GM10248 (cell line): Measurements from ENCODE around the gene DAB2.

Experiments used
- CTCF ChIA-PET: fragments of 300-600 bp; sonication (Branson Sonifier 250); formaldehyde crosslinking; extraction: SDS; loops from one replicate; lab custom pipeline; 2021; ENCODE audit warnings: antibody characterized with exemption; lab: Yijun Ruan, JAX
- POLR2A ChIA-PET: fragments of 350-650 bp; sonication (Branson Sonifier 250); formaldehyde crosslinking; extraction: SDS; loops from one replicate; lab custom pipeline; 2020; ENCODE audit warnings: antibody characterized with exemption; lab: Yijun Ruan, JAX
- DNase-seq: peaks from one replicate; pipeline ENCODE4 v3.0.0; 2012; ENCODE audit errors: extremely low spot score
- CTCF ChIP-seq: IDR thresholded peaks from 2 replicates; pipeline ENCODE4 v1.5.1; 2012; ENCODE audit warnings: mild to moderate bottlenecking, low read depth; ENCODE audit errors: extremely low read depth, missing control alignments, control extremely low read depth

DAB2 gene

GRCh38 chr5:39433848-39434247, 9.1 kb upstream of the DAB2 start:
- DNase-seq, result no peak
- TF ChIP-seq CTCF, result no peak
- CTCF ChIA-PET, result no interaction called here
- POLR2A ChIA-PET, result no interaction called here

- CTCF ChIA-PET, result no interaction called here
- POLR2A ChIA-PET, result no interaction called here
- no peak for TF ChIP-seq CTCF
- DNase-seq, result no peak
These were observed 8.1 kb upstream of the DAB2 start for GRCh38 chr5:39432696-39433530.

- CTCF ChIA-PET, result no interaction called here
These were observed 5.7 kb upstream of the DAB2 start for GRCh38 chr5:39430461-39430860.

GRCh38 chr5:39428640-39429039, 3.9 kb upstream of the DAB2 start:
- no peak for DNase-seq
- CTCF ChIA-PET, result no interaction called here
- POLR2A ChIA-PET, result no interaction called here

More at GRCh38 chr5:39430461-39430860, 5.7 kb upstream of the DAB2 start:
- no peak for TF ChIP-seq CTCF
- POLR2A ChIA-PET, result no interaction called here
- no peak for DNase-seq

GRCh38 chr5:39427633-39428032, 2.9 kb upstream of the DAB2 start:
- ChIA-PET CTCF (no interaction called here), POLR2A (no interaction called here)

More at GRCh38 chr5:39428640-39429039, 3.9 kb upstream of the DAB2 start:
- TF ChIP-seq CTCF, result no peak

DNA sequence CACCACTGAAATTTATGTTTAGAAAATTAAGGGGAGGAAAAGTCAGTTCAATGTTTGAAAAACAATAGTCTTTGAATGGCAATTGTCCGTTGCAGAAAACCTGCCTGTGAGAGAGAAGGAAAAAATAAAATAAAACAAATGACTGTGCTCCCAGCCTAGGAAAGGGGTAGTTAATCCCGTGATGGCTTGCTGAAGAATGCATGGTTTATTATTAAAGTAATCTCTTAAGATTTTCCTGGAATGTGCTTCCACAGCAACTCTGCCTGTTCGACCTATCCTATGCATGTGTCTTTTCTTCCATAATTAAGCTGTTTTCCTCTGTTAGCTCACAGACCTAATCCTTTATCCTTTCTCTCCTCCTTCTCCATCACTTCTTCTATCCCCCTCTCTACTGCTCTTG, 2.4 kb upstream of the DAB2 start:
- CTCF ChIA-PET, result no interaction called here
- DNase-seq, result no peak
- no peak for TF ChIP-seq CTCF
- POLR2A ChIA-PET, result no interaction called here

More at GRCh38 chr5:39427633-39428032, 2.9 kb upstream of the DAB2 start:
- no peak for TF ChIP-seq CTCF
- no peak for DNase-seq
